Prostate gland (tissue), 2 donors: ENCODE data around the gene PLCH1.

Experiments
- POLR2A ChIP-seq: fragments of 450-650 bp; IDR thresholded peaks from one replicate; pipeline ENCODE4 v1.6.1; 2016; ENCODE audit warnings: antibody characterized with exemption, mild to moderate bottlenecking
- POLR2AphosphoS5 ChIP-seq: sonication (generic); formaldehyde crosslinking; IDR thresholded peaks from one replicate; pipeline ENCODE4 v1.6.1; 2017; ENCODE audit warnings: antibody characterized with exemption
- TF ChIP-seq, protein P1 (sequence below), 4 experiments: fragments of 200-600 bp in 2 of 4; fragments of 450-650 bp in 2 of 4; sonication (generic) in 2 of 4; IDR thresholded peaks; 1 replicate in 3 of 4; 2 replicates in 1 of 4; pipeline ENCODE4 v1.5.1; 2016 to 2019; ENCODE audit warnings: antibody characterized with exemption in 4 of 4, mild to moderate bottlenecking in 2 of 4, moderate library complexity in 2 of 4

- TF ChIP-seq, protein P1, sequence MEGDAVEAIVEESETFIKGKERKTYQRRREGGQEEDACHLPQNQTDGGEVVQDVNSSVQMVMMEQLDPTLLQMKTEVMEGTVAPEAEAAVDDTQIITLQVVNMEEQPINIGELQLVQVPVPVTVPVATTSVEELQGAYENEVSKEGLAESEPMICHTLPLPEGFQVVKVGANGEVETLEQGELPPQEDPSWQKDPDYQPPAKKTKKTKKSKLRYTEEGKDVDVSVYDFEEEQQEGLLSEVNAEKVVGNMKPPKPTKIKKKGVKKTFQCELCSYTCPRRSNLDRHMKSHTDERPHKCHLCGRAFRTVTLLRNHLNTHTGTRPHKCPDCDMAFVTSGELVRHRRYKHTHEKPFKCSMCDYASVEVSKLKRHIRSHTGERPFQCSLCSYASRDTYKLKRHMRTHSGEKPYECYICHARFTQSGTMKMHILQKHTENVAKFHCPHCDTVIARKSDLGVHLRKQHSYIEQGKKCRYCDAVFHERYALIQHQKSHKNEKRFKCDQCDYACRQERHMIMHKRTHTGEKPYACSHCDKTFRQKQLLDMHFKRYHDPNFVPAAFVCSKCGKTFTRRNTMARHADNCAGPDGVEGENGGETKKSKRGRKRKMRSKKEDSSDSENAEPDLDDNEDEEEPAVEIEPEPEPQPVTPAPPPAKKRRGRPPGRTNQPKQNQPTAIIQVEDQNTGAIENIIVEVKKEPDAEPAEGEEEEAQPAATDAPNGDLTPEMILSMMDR (IDR thresholded peaks at IDR 0.05), result no peak
- TF ChIP-seq POLR2A (no peak), POLR2AphosphoS5 (no peak)
Measured at GRCh38 chr3:155560594-155560993, 184.3 kb downstream of the PLCH1 start.
